ENCODE data around the gene NFIA. TPM values are rescaled to one million over a fixed set of nuclear protein-coding genes. Genes with fewer than 3 reads are reported as not detected.

The NFIA gene
- total and polyA plus RNA-seq, 2 of the 13 experiments (the other 11 are each of a cell fraction or from before 2014, with no cell fraction given), result 14.7 to 28.5 TPM

- TF ChIP-seq ZNF776 (CRISPR knock-in tag; IDR thresholded peaks at IDR 0.05), result no peak
- TF ChIP-seq CAMTA2 (CRISPR knock-in tag; IDR thresholded peaks at IDR 0.05; ENCODE audit: borderline replicate concordance), result no peak
- TF ChIP-seq EED (CRISPR knock-in tag; IDR thresholded peaks at IDR 0.05), result no peak
- TF ChIP-seq NONO (IDR thresholded peaks at IDR 0.05), result no peak
- no peak for TF ChIP-seq NONO (CRISPR knock-in tag; conservative IDR thresholded peaks at IDR 0.05)
- no peak for TF ChIP-seq ZC3H4 (CRISPR knock-in tag; IDR thresholded peaks at IDR 0.05; ENCODE audit: borderline replicate concordance)
- TF ChIP-seq, protein P1, sequence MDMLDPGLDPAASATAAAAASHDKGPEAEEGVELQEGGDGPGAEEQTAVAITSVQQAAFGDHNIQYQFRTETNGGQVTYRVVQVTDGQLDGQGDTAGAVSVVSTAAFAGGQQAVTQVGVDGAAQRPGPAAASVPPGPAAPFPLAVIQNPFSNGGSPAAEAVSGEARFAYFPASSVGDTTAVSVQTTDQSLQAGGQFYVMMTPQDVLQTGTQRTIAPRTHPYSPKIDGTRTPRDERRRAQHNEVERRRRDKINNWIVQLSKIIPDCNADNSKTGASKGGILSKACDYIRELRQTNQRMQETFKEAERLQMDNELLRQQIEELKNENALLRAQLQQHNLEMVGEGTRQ (IDR thresholded peaks at IDR 0.05; ENCODE audit: low read depth, low read length), result no peak
- TF ChIP-seq, protein P1 (CRISPR knock-in tag; IDR thresholded peaks at IDR 0.05; ENCODE audit: borderline replicate concordance), result no peak
- no peak for TF ChIP-seq ZNF329 (CRISPR knock-in tag; IDR thresholded peaks at IDR 0.05; ENCODE audit: low read depth)
- no peak for TF ChIP-seq ZBTB49 (CRISPR knock-in tag; IDR thresholded peaks at IDR 0.05; ENCODE audit: borderline replicate concordance)
- TF ChIP-seq SATB2 (CRISPR knock-in tag; IDR thresholded peaks at IDR 0.05), result no peak
- TF ChIP-seq, protein P2, sequence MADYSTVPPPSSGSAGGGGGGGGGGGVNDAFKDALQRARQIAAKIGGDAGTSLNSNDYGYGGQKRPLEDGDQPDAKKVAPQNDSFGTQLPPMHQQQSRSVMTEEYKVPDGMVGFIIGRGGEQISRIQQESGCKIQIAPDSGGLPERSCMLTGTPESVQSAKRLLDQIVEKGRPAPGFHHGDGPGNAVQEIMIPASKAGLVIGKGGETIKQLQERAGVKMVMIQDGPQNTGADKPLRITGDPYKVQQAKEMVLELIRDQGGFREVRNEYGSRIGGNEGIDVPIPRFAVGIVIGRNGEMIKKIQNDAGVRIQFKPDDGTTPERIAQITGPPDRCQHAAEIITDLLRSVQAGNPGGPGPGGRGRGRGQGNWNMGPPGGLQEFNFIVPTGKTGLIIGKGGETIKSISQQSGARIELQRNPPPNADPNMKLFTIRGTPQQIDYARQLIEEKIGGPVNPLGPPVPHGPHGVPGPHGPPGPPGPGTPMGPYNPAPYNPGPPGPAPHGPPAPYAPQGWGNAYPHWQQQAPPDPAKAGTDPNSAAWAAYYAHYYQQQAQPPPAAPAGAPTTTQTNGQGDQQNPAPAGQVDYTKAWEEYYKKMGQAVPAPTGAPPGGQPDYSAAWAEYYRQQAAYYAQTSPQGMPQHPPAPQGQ (CRISPR knock-in tag; IDR thresholded peaks at IDR 0.05; ENCODE audit: borderline replicate concordance), result no peak
- TF ChIP-seq ZNF891 (CRISPR knock-in tag; IDR thresholded peaks at IDR 0.05), result peak; percentile 17; the same call in 1 of the 2 replicates
- no peak for TF ChIP-seq SIX4 (CRISPR knock-in tag; IDR thresholded peaks at IDR 0.05)
- no peak for TF ChIP-seq BATF2 (CRISPR knock-in tag; IDR thresholded peaks at IDR 0.05)
- TF ChIP-seq CREM (IDR thresholded peaks at IDR 0.05), result no peak
- no peak for TF ChIP-seq CREM (CRISPR knock-in tag; IDR thresholded peaks at IDR 0.05)
- TF ChIP-seq ZBTB1 (CRISPR knock-in tag; IDR thresholded peaks at IDR 0.05; ENCODE audit: borderline replicate concordance), result no peak
- TF ChIP-seq WIZ (CRISPR knock-in tag; IDR thresholded peaks at IDR 0.05), result no peak
- no peak for TF ChIP-seq ZNF451 (CRISPR knock-in tag; IDR thresholded peaks at IDR 0.05)
- TF ChIP-seq ZNF766 (CRISPR knock-in tag; IDR thresholded peaks at IDR 0.05; ENCODE audit: borderline replicate concordance), result no peak
- 0 out of 2 replicates have a peak, but pooled peaks have one; percentile 25 for TF ChIP-seq KMT2B (CRISPR knock-in tag; IDR thresholded peaks at IDR 0.05)
- TF ChIP-seq ZMYM3 (CRISPR knock-in tag; IDR thresholded peaks at IDR 0.05), result no peak
- TF ChIP-seq MTA1 (CRISPR knock-in tag; IDR thresholded peaks at IDR 0.05; ENCODE audit: borderline replicate concordance), result peak; percentile 42; the same call in 1 of the 2 replicates
These were observed 28.4 kb upstream of the NFIA start (continued) for GRCh38 chr1:61053712-61054600.
